Lower leg skin (tissue), 3 donors: ENCODE data around the gene PLCXD3.

Experiments
- POLR2A ChIP-seq, 2 donors: fragments of 450-650 bp; IDR thresholded peaks; one replicate each; pipeline ENCODE4 v1.6.1; 2016 to 2017; ENCODE audit warnings: antibody characterized with exemption in 2 of 2, mild to moderate bottlenecking in 1 of 2, moderate library complexity in 1 of 2
- TF ChIP-seq, protein P1 (sequence below), 3 donors: fragments of 450-650 bp; IDR thresholded peaks; one replicate each; pipeline ENCODE4 v1.5.1; 2016; ENCODE audit warnings: antibody characterized with exemption in 3 of 3, mild to moderate bottlenecking in 3 of 3, moderate library complexity in 2 of 3

DNA sequence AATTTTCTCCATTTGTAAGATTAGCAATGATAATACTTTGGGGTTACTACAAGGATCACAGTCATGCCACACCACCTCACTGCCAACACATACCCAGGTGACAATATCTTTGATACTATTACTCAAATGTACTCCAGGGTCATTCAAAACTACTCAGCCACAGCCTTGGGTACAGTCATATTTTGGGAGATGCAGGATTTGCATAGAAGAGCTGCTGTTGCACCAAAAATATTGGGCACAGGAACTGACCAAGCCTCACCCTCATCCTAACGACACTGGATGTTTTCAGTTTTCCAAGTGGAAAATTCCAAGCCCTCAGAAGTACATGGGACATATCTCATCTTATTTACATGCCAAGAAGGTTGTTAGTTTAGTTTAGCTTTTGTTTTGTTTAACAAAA lies 176.2 kb downstream of the PLCXD3 start:
- TF ChIP-seq, protein P1, sequence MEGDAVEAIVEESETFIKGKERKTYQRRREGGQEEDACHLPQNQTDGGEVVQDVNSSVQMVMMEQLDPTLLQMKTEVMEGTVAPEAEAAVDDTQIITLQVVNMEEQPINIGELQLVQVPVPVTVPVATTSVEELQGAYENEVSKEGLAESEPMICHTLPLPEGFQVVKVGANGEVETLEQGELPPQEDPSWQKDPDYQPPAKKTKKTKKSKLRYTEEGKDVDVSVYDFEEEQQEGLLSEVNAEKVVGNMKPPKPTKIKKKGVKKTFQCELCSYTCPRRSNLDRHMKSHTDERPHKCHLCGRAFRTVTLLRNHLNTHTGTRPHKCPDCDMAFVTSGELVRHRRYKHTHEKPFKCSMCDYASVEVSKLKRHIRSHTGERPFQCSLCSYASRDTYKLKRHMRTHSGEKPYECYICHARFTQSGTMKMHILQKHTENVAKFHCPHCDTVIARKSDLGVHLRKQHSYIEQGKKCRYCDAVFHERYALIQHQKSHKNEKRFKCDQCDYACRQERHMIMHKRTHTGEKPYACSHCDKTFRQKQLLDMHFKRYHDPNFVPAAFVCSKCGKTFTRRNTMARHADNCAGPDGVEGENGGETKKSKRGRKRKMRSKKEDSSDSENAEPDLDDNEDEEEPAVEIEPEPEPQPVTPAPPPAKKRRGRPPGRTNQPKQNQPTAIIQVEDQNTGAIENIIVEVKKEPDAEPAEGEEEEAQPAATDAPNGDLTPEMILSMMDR (IDR thresholded peaks at IDR 0.05), result no peak
- TF ChIP-seq POLR2A (IDR thresholded peaks at IDR 0.05), result no peak
